ENCODE data around the gene TMEM203. TPM values are rescaled to one million over a fixed set of nuclear protein-coding genes. Genes with fewer than 3 reads are reported as not detected.

The TMEM203 gene
- total RNA-seq, 2 donors from 2014 or later = 35.7 to 43.5 TPM

- H3K4me3 ChIP-seq = no peak overlapping the region
- H3K27ac ChIP-seq = no peak overlapping the region
- TF ChIP-seq CTCF (IDR thresholded peaks at IDR 0.05) = no peak
- intact Hi-C loops (cut with DNase I) = loop anchor here (2.0 to 5.0 kb wide), 2 partner anchors 41 to 107 kb away; partner anchors contain the start of genes ANAPC2 and SSNA1
- H3K9ac ChIP-seq (ENCODE audit: low read depth in 2 of 2, low read length in 2 of 2) = no peak overlapping the region
- DNase-seq = no peak
- peaks cover 27% of the 10 kb centered on the region for H3K27me3 ChIP-seq
- peaks cover 24% of the 10 kb centered on the region for H3K4me1 ChIP-seq
- H3K9me3 ChIP-seq = no peaks in the 10 kb centered on the region
- no peaks in the 10 kb centered on the region for H3K36me3 ChIP-seq
These were observed 22.5 kb upstream of the TMEM203 start for GRCh38 chr9:137227853-137228505.

GRCh38 chr9:137227054-137227852 lies 21.8 kb upstream of the TMEM203 start, which contains the start of gene RNF224:
Gene RNF224, plus strand, starts transcription at chr9:137227502. Its CDS starts 834 bp downstream, at chr9:137228336.
- Histone ChIP-seq H3K4me1 (peaks cover 29% of the 10 kb centered on the region), H3K36me3 (no peaks in the 10 kb centered on the region), H3K9ac (ENCODE audit: low read depth in 2 of 2, low read length in 2 of 2) (peak within 1 kb of the TSS in 1 of 2 donors; percentile 46), H3K27ac (no peak within 1 kb of the TSS), H3K27me3 (peaks cover 20% of the 10 kb centered on the region), H3K4me3 (no peak within 1 kb of the TSS), H3K9me3 (no peaks in the 10 kb centered on the region)
- intact Hi-C loops (cut with DNase I) = loop anchor here (2.0 to 5.0 kb wide), 2 partner anchors 40 to 106 kb away; partner anchors contain the start of genes ANAPC2 and SSNA1
- peak; percentile 91 for TF ChIP-seq CTCF (IDR thresholded peaks at IDR 0.05)
- peak; percentile 86 for DNase-seq

- intact Hi-C loops (cut with DNase I) = loop anchor here (2.0 to 5.0 kb wide), 2 partner anchors 39 to 106 kb away; partner anchors contain the start of genes ANAPC2 and SSNA1
- H3K9ac ChIP-seq (ENCODE audit: low read depth in 2 of 2, low read length in 2 of 2) = peak overlapping the region in 1 of 2 donors; percentile 46
- H3K4me1 ChIP-seq = peaks cover 30% of the 10 kb centered on the region
- peaks cover 20% of the 10 kb centered on the region for H3K27me3 ChIP-seq
- DNase-seq = no peak
- no peaks in the 10 kb centered on the region for H3K9me3 ChIP-seq
- TF ChIP-seq CTCF (IDR thresholded peaks at IDR 0.05) = no peak
- no peaks in the 10 kb centered on the region for H3K36me3 ChIP-seq
- no peak overlapping the region for H3K4me3 ChIP-seq
- H3K27ac ChIP-seq = no peak overlapping the region
These were observed 21.0 kb upstream of the TMEM203 start for GRCh38 chr9:137226338-137227053.

- no peaks in the 10 kb centered on the region for H3K9me3 ChIP-seq
- peaks cover 32% of the 10 kb centered on the region for H3K4me1 ChIP-seq
- no peak for DNase-seq
- no peak overlapping the region for H3K9ac ChIP-seq (ENCODE audit: low read depth in 2 of 2, low read length in 2 of 2)
- intact Hi-C loops (cut with DNase I) = loop anchor here (2.0 to 5.0 kb wide), 2 partner anchors 39 to 105 kb away; partner anchors contain the start of genes ANAPC2 and SSNA1
- no peak overlapping the region for H3K27ac ChIP-seq
- H3K4me3 ChIP-seq = no peak overlapping the region
- H3K27me3 ChIP-seq = peaks cover 20% of the 10 kb centered on the region
- no peak for TF ChIP-seq CTCF (IDR thresholded peaks at IDR 0.05)
- H3K36me3 ChIP-seq = no peaks in the 10 kb centered on the region
These were observed 20.4 kb upstream of the TMEM203 start for GRCh38 chr9:137225699-137226331.
